K562 (cell line): ENCODE measurements around the gene CCDC124. TPM values are rescaled to one million over a fixed set of nuclear protein-coding genes. Genes with fewer than 3 reads are reported as not detected.
A peak's percentile ranks its signal among the peaks of the same experiment; 100 is the strongest.

Source experiments
- ATAC-seq: fragments of 200-7000 bp; cut with Tn5 transposase; 3 replicates; pipeline ENCODE4 v1.9.1; 2020; ENCODE audit warnings: moderate library complexity
- BruUV-seq: library from RNA; stranded (reverse); fragments of 400-500 nt; replicated peaks from 2 replicates; lab custom pipeline; 2021; lab: Mats Ljungman, UMichigan
- CTCF ChIA-PET: fragments of 300-600 bp; formaldehyde crosslinking; extraction: SDS; loops from one replicate; lab custom pipeline; 2021; ENCODE audit warnings: low intra/inter-chr PET ratio; lab: Yijun Ruan, JAX
- POLR2A ChIA-PET: fragments of 300-600, 350-650 bp; sonication (Branson Sonifier 250); formaldehyde crosslinking; extraction: SDS; loops from one replicate; lab custom pipeline; 2021; ENCODE audit warnings: antibody characterized with exemption, inconsistent platforms; lab: Yijun Ruan, JAX
- DNase-seq, 4 experiments: peaks; one replicate each; pipeline versions ENCODE4 v3.0.0 to v3.0.0-alpha.2; 2011 to 2018; ENCODE audit warnings: low spot score in 3 of 4, mixed read lengths in 3 of 4; ENCODE audit errors: extremely low read depth in 1 of 4
- FAIRE-seq: peaks from 2 replicates; lab custom pipeline; 2011; peaks lifted over from hg19 to GRCh38; lab: Jason Lieb, UNC
- H2AFZ ChIP-seq: 2 replicates; pipeline ENCODE4 v1.6.0; 2011; ENCODE audit warnings: low read depth, low read length, control low read depth, inconsistent platforms
- H3K27ac ChIP-seq: fragments of 200-600 bp; 3 replicates; pipeline ENCODE4 v1.8.0; 2011; ENCODE audit warnings: low read depth, mild to moderate bottlenecking, control low read depth, inconsistent platforms, low read length, moderate library complexity, mixed read lengths; ENCODE audit errors: extremely low read depth
- H3K27me3 ChIP-seq, 2 experiments: fragments of 300-600 bp in 1 of 2; 2 replicates in 1 of 2; 3 replicates in 1 of 2; pipeline versions ENCODE4 v1.6.0 to v1.8.0; 2011; ENCODE audit warnings: inconsistent platforms in 2 of 2, low read length in 2 of 2, mild to moderate bottlenecking in 1 of 2, mixed read lengths in 1 of 2, moderate library complexity in 1 of 2; ENCODE audit not compliant: control insufficient read depth in 2 of 2, insufficient read depth in 2 of 2
- H3K36me3 ChIP-seq: fragments of 300-600 bp; 3 replicates; pipeline ENCODE4 v1.8.0; 2011; ENCODE audit warnings: mild to moderate bottlenecking, low read length, inconsistent platforms; ENCODE audit not compliant: control insufficient read depth, insufficient read depth
- H3K4me1 ChIP-seq, 2 experiments: fragments of 200-600 bp in 1 of 2; replicated peaks in 1 of 2; 2 replicates in 1 of 2; 3 replicates in 1 of 2; pipeline versions ENCODE4 v1.5.1 to v1.8.0; 2011; ENCODE audit warnings: inconsistent platforms in 2 of 2, low read length in 2 of 2, mild to moderate bottlenecking in 1 of 2, mixed read lengths in 1 of 2, moderate library complexity in 1 of 2; ENCODE audit not compliant: control insufficient read depth in 2 of 2, insufficient read depth in 2 of 2
- H3K4me2 ChIP-seq: 2 replicates; pipeline ENCODE4 v1.6.1; 2011; ENCODE audit warnings: low read length, control low read depth, inconsistent platforms, mixed read lengths; ENCODE audit not compliant: insufficient read depth
- H3K4me3 ChIP-seq: fragments of 200-600 bp; sonication (generic), shearing (Covaris generic); 2 replicates; pipeline ENCODE4 v1.5.1; 2016; ENCODE audit warnings: control low read depth, inconsistent platforms
- H3K79me2 ChIP-seq: fragments of 200-600 bp; 3 replicates; pipeline ENCODE4 v1.8.0; 2011; ENCODE audit warnings: low read length, inconsistent platforms; ENCODE audit not compliant: control insufficient read depth, insufficient read depth
- H3K9ac ChIP-seq, 2 experiments: 2 replicates each; pipeline versions ENCODE4 v1.6.0 to v1.6.1; 2011; ENCODE audit warnings: low read depth in 2 of 2, low read length in 2 of 2, control low read depth in 1 of 2, inconsistent platforms in 1 of 2, mild to moderate bottlenecking in 1 of 2, mixed read lengths in 1 of 2; ENCODE audit not compliant: insufficient read depth in 1 of 2
- H3K9me1 ChIP-seq: one replicate; pipeline ENCODE4 v1.6.0; 2011; ENCODE audit warnings: inconsistent platforms, mild to moderate bottlenecking, low read length, moderate library complexity; ENCODE audit not compliant: control insufficient read depth, insufficient read depth
- H3K9me3 ChIP-seq: replicated peaks from 2 replicates; pipeline ENCODE4 v1.5.1; 2011; ENCODE audit warnings: low read depth, low read length, inconsistent platforms; ENCODE audit not compliant: control insufficient read depth, insufficient read depth
- H4K20me1 ChIP-seq: replicated peaks from 2 replicates; pipeline ENCODE4 v1.6.1; 2011; ENCODE audit warnings: low read length, inconsistent platforms, mixed read lengths; ENCODE audit not compliant: control insufficient read depth, insufficient read depth
- DDX20 ChIP-seq: fragments of 450-650 bp; IDR thresholded peaks from 2 replicates; pipeline ENCODE4 v1.6.1; 2016; ENCODE audit warnings: missing genetic modification characterization, low read depth, mild to moderate bottlenecking, missing compliant biosample characterization, moderate library complexity
- PHF21A ChIP-seq: fragments of 450-650 bp; IDR thresholded peaks from 2 replicates; pipeline ENCODE4 v1.6.1; 2017; ENCODE audit warnings: low read depth, borderline replicate concordance
- PHTF2 ChIP-seq: fragments of 250-450 bp; sonication (Bioruptor Pico); IDR thresholded peaks from 2 replicates; pipeline ENCODE4 v1.5.0; 2021; ENCODE audit warnings: mild to moderate bottlenecking
- RFX7 ChIP-seq: fragments of 250-450 bp; sonication (Bioruptor Pico); IDR thresholded peaks from 2 replicates; pipeline ENCODE4 v1.5.1; 2021; ENCODE audit warnings: mild to moderate bottlenecking
- ZFX ChIP-seq: sonication (generic); formaldehyde crosslinking; IDR thresholded peaks from 2 replicates; pipeline ENCODE4 v1.8.0; 2022; ENCODE audit warnings: mild to moderate bottlenecking, missing genetic modification reagents, moderate library complexity
- ZNF140 ChIP-seq: fragments of 250-450 bp; sonication (Bioruptor Pico); IDR thresholded peaks from 2 replicates; pipeline ENCODE4 v1.8.0; 2021; ENCODE audit warnings: moderate library complexity, mild to moderate bottlenecking, inconsistent platforms
- ZNF143 ChIP-seq: sonication (generic); formaldehyde crosslinking; IDR thresholded peaks from 2 replicates; pipeline ENCODE4 v1.9.0; 2022; ENCODE audit warnings: mild to moderate bottlenecking, missing genetic modification reagents
- WGBS: fragments of 100-300 bp; shearing (Covaris generic); methylation state at CpG from one replicate; pipeline ENCODE4 v1.1.6; 2016; ENCODE audit warnings: low coverage, mixed read lengths; ENCODE audit not compliant: insufficient coverage; ENCODE audit errors: missing lambda C conversion rate; 5-methylcytosine and 5-hydroxymethylcytosine counted together
- in situ Hi-C: fragments of 300-500 bp; cut with MboI; formaldehyde crosslinking; loops from 4 replicates; pipeline ENCODE4 v1.15.0; 2018; ENCODE audit warnings: inconsistent platforms, mixed read lengths
- intact Hi-C: fragments of 100-400 bp; cut with micrococcal nuclease; formaldehyde crosslinking; loops from 2 replicates; pipeline ENCODE4 v1.14.2; 2022
- polyA plus RNA-seq, 8 experiments: library from polyadenylated mRNA; depleted of rRNA in 4 of 8; stranded (reverse) in 5 of 8; unstranded in 3 of 8; fragments of >200 nt; fragmentation: Nextera tagmentation in 2 of 8; fragmentation: Illumina TruSeq in 1 of 8; extraction: Ambion mirVana in 2 of 8; extraction: Trizol in 1 of 8; gene quantifications; 2 replicates each; pipeline versions ENCODE4 v1.2.1 to v1.2.3, GENCODE V29; 2011 to 2014; ENCODE audit warnings: inconsistent platforms in 1 of 8, missing spikeins in 1 of 8
- total RNA-seq, 7 experiments: library from RNA; depleted of rRNA in 6 of 7; stranded (reverse); fragments of >200 nt in 6 of 7; fragmentation: Illumina TruSeq in 2 of 7; extraction: Trizol in 2 of 7; gene quantifications; 2 replicates each; pipeline versions ENCODE4 v1.2.1 to v1.2.3, GENCODE V29; 2011 to 2021; ENCODE audit warnings: low replicate concordance in 1 of 7
- TF ChIP-seq, protein P1 (sequence below): sonication (generic); IDR thresholded peaks from 2 replicates; pipeline ENCODE4 v1.6.1; 2016
- TF ChIP-seq, protein P2 (sequence below): fragments of 250-450 bp; sonication (Bioruptor Pico); IDR thresholded peaks from 2 replicates; pipeline ENCODE4 v1.4.0; 2020; ENCODE audit warnings: mild to moderate bottlenecking, moderate library complexity
- TF ChIP-seq, protein P3 (sequence below), 3 experiments: fragments of 200-800 bp in 1 of 3; sonication (Bioruptor generic) in 1 of 3; sonication (generic) in 1 of 3; formaldehyde crosslinking in 1 of 3; IDR thresholded peaks; 2 replicates each; pipeline versions ENCODE4 v1.6.1 to v1.8.0; 2016 to 2022; ENCODE audit warnings: mild to moderate bottlenecking in 2 of 3, missing compliant biosample characterization in 2 of 3, missing genetic modification characterization in 2 of 3, missing genetic modification reagents in 1 of 3
- TF ChIP-seq, protein P4 (sequence below): fragments of 450-650 bp; IDR thresholded peaks from 2 replicates; pipeline ENCODE4 v1.6.1; 2018; ENCODE audit not compliant: partially characterized antibody
- TF ChIP-seq, protein P5 (sequence below): sonication (generic); formaldehyde crosslinking; IDR thresholded peaks from 2 replicates; pipeline ENCODE4 v1.9.0; 2022; ENCODE audit warnings: mild to moderate bottlenecking, missing genetic modification reagents

Gene CCDC124
- total and polyA plus RNA-seq, 9 of the 15 experiments (the other 6 are each of a cell fraction or from before 2014, with no cell fraction given): 5.8 to 234 (median 40.1) TPM

DNA sequence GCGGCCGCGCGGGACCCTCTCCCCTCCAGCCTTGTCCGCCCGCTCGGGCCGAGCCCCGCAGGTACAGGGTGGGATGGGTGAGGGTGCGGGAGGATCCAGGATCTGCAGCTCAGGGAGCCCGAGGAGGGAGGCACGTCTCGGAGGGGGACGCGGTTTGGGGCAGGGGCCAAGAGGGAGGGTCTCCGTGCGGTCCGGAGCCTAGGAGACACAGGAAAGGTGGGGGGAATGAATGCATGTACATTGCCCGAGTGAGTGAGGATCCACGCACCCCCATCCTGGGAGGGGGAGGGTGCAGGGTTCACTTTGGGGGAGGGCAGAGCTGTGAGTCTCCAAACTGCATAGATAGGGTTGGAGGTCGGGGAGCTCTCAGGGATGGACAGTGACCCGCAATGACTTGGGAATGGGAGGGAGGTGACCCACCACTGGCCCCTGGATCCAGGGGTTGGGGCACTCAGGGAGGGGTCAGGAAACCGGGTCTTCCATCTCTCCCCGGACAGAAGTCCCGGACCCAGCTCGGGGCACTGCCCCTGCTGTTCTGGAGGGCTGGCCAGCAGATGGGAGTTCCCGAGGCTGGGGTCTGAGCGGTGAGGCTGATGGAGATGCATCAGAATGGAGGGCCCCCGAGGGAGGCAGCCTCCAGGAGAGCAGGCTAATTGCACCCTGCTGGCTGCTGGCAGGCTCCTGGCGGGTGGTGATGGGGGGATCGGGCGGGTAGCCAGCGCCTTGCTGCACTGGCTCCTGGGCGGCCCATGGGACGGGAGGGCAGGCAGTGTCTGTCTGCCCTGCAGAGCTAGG is 34.6 kb downstream of the CCDC124 start:
- CTCF ChIA-PET: no interaction called here
- TF ChIP-seq, protein P1, sequence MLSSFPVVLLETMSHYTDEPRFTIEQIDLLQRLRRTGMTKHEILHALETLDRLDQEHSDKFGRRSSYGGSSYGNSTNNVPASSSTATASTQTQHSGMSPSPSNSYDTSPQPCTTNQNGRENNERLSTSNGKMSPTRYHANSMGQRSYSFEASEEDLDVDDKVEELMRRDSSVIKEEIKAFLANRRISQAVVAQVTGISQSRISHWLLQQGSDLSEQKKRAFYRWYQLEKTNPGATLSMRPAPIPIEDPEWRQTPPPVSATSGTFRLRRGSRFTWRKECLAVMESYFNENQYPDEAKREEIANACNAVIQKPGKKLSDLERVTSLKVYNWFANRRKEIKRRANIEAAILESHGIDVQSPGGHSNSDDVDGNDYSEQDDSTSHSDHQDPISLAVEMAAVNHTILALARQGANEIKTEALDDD: no peak
- TF ChIP-seq, protein P2, sequence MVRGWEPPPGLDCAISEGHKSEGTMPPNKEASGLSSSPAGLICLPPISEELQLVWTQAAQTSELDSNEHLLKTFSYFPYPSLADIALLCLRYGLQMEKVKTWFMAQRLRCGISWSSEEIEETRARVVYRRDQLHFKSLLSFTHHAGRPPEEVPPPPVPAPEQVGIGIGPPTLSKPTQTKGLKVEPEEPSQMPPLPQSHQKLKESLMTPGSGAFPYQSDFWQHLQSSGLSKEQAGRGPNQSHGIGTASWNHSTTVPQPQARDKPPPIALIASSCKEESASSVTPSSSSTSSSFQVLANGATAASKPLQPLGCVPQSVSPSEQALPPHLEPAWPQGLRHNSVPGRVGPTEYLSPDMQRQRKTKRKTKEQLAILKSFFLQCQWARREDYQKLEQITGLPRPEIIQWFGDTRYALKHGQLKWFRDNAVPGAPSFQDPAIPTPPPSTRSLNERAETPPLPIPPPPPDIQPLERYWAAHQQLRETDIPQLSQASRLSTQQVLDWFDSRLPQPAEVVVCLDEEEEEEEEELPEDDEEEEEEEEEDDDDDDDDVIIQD (CRISPR knock-in tag): no peak
- TF ChIP-seq ZNF143 (CRISPR knock-in tag): no peak
- no peak for TF ChIP-seq PHTF2 (CRISPR knock-in tag)
- TF ChIP-seq, protein P3, sequence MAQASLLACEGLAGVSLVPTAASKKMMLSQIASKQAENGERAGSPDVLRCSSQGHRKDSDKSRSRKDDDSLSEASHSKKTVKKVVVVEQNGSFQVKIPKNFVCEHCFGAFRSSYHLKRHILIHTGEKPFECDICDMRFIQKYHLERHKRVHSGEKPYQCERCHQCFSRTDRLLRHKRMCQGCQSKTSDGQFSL (CRISPR knock-in tag; IDR thresholded peaks at IDR 0.05): peak; percentile 40; the same call in 1 of the 2 replicates
- TF ChIP-seq, protein P3 (tag; IDR thresholded peaks at IDR 0.05): no peak
- TF ChIP-seq, protein P4, sequence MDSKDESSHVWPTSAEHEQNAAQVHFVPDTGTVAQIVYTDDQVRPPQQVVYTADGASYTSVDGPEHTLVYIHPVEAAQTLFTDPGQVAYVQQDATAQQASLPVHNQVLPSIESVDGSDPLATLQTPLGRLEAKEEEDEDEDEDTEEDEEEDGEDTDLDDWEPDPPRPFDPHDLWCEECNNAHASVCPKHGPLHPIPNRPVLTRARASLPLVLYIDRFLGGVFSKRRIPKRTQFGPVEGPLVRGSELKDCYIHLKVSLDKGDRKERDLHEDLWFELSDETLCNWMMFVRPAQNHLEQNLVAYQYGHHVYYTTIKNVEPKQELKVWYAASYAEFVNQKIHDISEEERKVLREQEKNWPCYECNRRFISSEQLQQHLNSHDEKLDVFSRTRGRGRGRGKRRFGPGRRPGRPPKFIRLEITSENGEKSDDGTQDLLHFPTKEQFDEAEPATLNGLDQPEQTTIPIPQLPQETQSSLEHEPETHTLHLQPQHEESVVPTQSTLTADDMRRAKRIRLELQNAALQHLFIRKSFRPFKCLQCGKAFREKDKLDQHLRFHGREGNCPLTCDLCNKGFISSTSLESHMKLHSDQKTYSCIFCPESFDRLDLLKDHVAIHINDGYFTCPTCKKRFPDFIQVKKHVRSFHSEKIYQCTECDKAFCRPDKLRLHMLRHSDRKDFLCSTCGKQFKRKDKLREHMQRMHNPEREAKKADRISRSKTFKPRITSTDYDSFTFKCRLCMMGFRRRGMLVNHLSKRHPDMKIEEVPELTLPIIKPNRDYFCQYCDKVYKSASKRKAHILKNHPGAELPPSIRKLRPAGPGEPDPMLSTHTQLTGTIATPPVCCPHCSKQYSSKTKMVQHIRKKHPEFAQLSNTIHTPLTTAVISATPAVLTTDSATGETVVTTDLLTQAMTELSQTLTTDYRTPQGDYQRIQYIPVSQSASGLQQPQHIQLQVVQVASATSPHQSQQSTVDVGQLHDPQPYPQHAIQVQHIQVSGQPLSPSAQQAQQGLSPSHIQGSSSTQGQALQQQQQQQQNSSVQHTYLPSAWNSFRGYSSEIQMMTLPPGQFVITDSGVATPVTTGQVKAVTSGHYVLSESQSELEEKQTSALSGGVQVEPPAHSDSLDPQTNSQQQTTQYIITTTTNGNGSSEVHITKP: no peak
- no peak for TF ChIP-seq RFX7 (CRISPR knock-in tag)
- TF ChIP-seq, protein P5, sequence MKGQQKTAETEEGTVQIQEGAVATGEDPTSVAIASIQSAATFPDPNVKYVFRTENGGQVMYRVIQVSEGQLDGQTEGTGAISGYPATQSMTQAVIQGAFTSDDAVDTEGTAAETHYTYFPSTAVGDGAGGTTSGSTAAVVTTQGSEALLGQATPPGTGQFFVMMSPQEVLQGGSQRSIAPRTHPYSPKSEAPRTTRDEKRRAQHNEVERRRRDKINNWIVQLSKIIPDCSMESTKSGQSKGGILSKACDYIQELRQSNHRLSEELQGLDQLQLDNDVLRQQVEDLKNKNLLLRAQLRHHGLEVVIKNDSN: peak; percentile 9; the same call in 1 of the 2 replicates
- TF ChIP-seq PHF21A: no peak
- TF ChIP-seq ZNF140 (CRISPR knock-in tag): no peak
- TF ChIP-seq ZFX (CRISPR knock-in tag): 0 out of 2 replicates have a peak, but pooled peaks have one; percentile 18
- no peak for TF ChIP-seq DDX20 (tag)

More for the DNA sequence above, 34.6 kb downstream of the CCDC124 start:
- Histone ChIP-seq H4K20me1 (no peaks in the 10 kb centered on the region), H3K4me2 (peak overlapping the region; percentile 69), H3K79me2 (no peaks in the 10 kb centered on the region), H2AFZ (peak overlapping the region; percentile 57; the same call in 1 of the 2 replicates), H3K4me1 (peaks cover 12 to 41% of the 10 kb centered on the region in 2 experiments), H3K4me3 (peak overlapping the region; percentile 36), H3K9me3 (no peaks in the 10 kb centered on the region), H3K27ac (no peak overlapping the region), H3K9me1 (no peaks in the 10 kb centered on the region), H3K36me3 (no peaks in the 10 kb centered on the region), H3K9ac (peak overlapping the region in 1 of 2 experiments; percentile 90; a peak in 2 of 4 replicates), H3K27me3 (no peaks in the 10 kb centered on the region)
- in situ Hi-C loops: no loop called here
- 40% methylated on average over 13 of the region's 35 CpGs for WGBS
- no peak for ATAC-seq
- POLR2A ChIA-PET: no interaction called here
- no peak for FAIRE-seq
- DNase-seq: peak in 2 of 4 experiments; percentile 47 to 54
- intact Hi-C loops: no loop called here
- no TSS peak for BruUV-seq
